ENCODE results near the gene RPS6KA1. TPM values are rescaled to one million over a fixed set of nuclear protein-coding genes. Genes with fewer than 3 reads are reported as not detected.

RPS6KA1 gene
- total RNA-seq, 1 experiment from 2014 or later: 26.9 TPM

DNA sequence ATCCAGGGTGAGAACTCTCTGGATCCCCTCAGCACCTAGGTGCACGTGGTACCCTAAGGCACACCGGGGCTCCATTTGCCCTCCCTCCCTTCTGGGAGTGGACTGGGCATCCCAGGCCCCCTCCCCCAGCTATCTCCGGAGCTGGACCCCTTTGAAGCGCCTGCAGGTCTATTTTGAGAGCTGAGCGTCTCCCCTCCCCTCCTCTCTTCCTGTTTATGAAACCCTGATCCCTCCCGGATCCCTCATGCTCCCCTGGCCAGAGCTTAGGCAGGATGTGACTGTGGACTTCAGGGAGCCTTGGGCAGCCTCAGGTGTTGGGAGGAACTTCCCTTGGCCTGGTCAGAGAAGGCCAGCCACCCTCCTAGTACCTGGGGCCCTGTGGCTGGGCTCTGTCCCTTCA lies 10.2 kb downstream of the RPS6KA1 start:
- intact Hi-C loops (cut with micrococcal nuclease; ENCODE audit: unreplicated experiment): no loop called here
- Mint-ChIP-seq H3K36me3 (ENCODE audit: insufficient read depth, unreplicated experiment) (peaks cover 19% of the 10 kb centered on the region), H3K4me1 (ENCODE audit: low read depth, unreplicated experiment) (no peaks in the 10 kb centered on the region), H3K27me3 (ENCODE audit: insufficient read depth, unreplicated experiment) (no peaks in the 10 kb centered on the region), H3K4me3 (ENCODE audit: unreplicated experiment) (no peak overlapping the region), H3K9me3 (ENCODE audit: unreplicated experiment) (no peaks in the 10 kb centered on the region), H3K27ac (ENCODE audit: unreplicated experiment) (no peak overlapping the region)
- Histone ChIP-seq H3K27me3 (replicated peaks; ENCODE audit: control insufficient read depth, insufficient read depth, low read length) (no peaks in the 10 kb centered on the region), H3K9me3 (no peaks in the 10 kb centered on the region), H3K4me1 (peaks cover 7% of the 10 kb centered on the region; the same call in 1 of the 2 replicates), H3K4me3 (ENCODE audit: low read depth, low read length) (no peak overlapping the region), H3K36me3 (ENCODE audit: control insufficient read depth, insufficient read depth, low read length) (peaks cover 2% of the 10 kb centered on the region; the same call in 1 of the 2 replicates)
- TF ChIP-seq, protein P1, sequence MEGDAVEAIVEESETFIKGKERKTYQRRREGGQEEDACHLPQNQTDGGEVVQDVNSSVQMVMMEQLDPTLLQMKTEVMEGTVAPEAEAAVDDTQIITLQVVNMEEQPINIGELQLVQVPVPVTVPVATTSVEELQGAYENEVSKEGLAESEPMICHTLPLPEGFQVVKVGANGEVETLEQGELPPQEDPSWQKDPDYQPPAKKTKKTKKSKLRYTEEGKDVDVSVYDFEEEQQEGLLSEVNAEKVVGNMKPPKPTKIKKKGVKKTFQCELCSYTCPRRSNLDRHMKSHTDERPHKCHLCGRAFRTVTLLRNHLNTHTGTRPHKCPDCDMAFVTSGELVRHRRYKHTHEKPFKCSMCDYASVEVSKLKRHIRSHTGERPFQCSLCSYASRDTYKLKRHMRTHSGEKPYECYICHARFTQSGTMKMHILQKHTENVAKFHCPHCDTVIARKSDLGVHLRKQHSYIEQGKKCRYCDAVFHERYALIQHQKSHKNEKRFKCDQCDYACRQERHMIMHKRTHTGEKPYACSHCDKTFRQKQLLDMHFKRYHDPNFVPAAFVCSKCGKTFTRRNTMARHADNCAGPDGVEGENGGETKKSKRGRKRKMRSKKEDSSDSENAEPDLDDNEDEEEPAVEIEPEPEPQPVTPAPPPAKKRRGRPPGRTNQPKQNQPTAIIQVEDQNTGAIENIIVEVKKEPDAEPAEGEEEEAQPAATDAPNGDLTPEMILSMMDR (IDR thresholded peaks at IDR 0.05; ENCODE audit: insufficient read depth in 1 of 2, low read depth in 1 of 2, low read length in 1 of 2, severe bottlenecking in 1 of 2, unreplicated experiment in 1 of 2): no peak
- ChIA-PET CTCF (no interaction called here), POLR2A (no interaction called here)
- no TSS peak for BruUV-seq (replicated peaks)
- DNase-seq: no peak

DNA sequence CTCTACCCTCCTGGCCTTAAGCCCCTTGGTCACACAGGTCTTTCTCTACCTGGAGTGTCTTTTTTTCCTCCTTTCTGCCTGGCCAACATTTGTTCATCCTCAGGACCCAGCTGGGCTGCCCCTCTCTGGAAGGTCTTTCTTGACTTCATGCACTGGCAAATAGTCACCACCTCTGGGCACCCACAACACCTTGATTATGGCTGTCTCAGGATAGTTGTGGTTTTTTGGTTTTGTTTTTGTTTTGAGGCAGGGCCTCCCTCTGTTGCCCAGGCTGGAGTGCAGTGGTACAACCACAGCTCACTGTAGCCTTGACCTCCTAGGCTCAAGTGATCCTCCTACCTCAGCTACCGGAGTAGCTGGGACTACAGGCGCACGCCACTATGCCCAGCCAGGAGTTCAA lies 10.8 kb downstream of the RPS6KA1 start:
- intact Hi-C loops (cut with micrococcal nuclease; ENCODE audit: unreplicated experiment): no loop called here
- Mint-ChIP-seq H3K36me3 (ENCODE audit: insufficient read depth, unreplicated experiment) (peaks cover 19% of the 10 kb centered on the region), H3K4me1 (ENCODE audit: low read depth, unreplicated experiment) (no peaks in the 10 kb centered on the region), H3K4me3 (ENCODE audit: unreplicated experiment) (no peak overlapping the region), H3K27me3 (ENCODE audit: insufficient read depth, unreplicated experiment) (no peaks in the 10 kb centered on the region), H3K27ac (ENCODE audit: unreplicated experiment) (no peak overlapping the region), H3K9me3 (ENCODE audit: unreplicated experiment) (no peaks in the 10 kb centered on the region)
- TF ChIP-seq, protein P1 (IDR thresholded peaks at IDR 0.05; ENCODE audit: insufficient read depth in 1 of 2, low read depth in 1 of 2, low read length in 1 of 2, severe bottlenecking in 1 of 2, unreplicated experiment in 1 of 2): no peak
- no TSS peak for BruUV-seq (replicated peaks)
- no peaks in the 10 kb centered on the region for H3K9me3 ChIP-seq
- no peaks in the 10 kb centered on the region for H3K27me3 ChIP-seq (replicated peaks; ENCODE audit: control insufficient read depth, insufficient read depth, low read length)
- ChIA-PET CTCF (no interaction called here), POLR2A (no interaction called here)
- H3K36me3 ChIP-seq (ENCODE audit: control insufficient read depth, insufficient read depth, low read length): peaks cover 2% of the 10 kb centered on the region; the same call in 1 of the 2 replicates
- H3K4me3 ChIP-seq (ENCODE audit: low read depth, low read length): no peak overlapping the region
- DNase-seq: no peak
- peaks cover 7% of the 10 kb centered on the region; the same call in 1 of the 2 replicates for H3K4me1 ChIP-seq

DNA sequence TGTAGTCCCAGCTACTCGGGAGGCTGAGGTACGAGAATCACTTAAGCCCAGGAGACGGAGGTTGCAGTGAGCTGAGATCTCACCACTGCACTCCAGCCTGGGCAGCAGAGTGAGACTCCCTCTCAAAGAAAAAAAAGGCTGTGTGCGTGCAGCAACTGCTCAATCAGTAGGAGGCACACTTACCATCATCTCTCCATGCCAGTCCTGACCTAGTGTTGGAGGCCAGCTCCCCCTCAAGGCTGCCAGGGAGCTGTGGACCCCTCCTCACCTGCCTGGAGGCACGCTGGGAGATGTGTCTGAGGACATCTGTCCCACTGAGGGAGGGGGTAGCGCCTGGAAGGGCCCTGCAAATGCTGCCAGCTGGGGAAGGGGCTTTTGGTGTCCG lies 11.9 kb downstream of the RPS6KA1 start:
- Histone ChIP-seq H3K4me1 (peaks cover 7% of the 10 kb centered on the region; the same call in 1 of the 2 replicates), H3K4me3 (ENCODE audit: low read depth, low read length) (no peak overlapping the region), H3K27me3 (replicated peaks; ENCODE audit: control insufficient read depth, insufficient read depth, low read length) (no peaks in the 10 kb centered on the region), H3K36me3 (ENCODE audit: control insufficient read depth, insufficient read depth, low read length) (peaks cover 2% of the 10 kb centered on the region; the same call in 1 of the 2 replicates), H3K9me3 (no peaks in the 10 kb centered on the region)
- CTCF ChIA-PET: no interaction called here
- intact Hi-C loops (cut with micrococcal nuclease; ENCODE audit: unreplicated experiment): no loop called here
- POLR2A ChIA-PET: no interaction called here
- TF ChIP-seq, protein P1 (IDR thresholded peaks at IDR 0.05; ENCODE audit: insufficient read depth in 1 of 2, low read depth in 1 of 2, low read length in 1 of 2, severe bottlenecking in 1 of 2, unreplicated experiment in 1 of 2): no peak
- Mint-ChIP-seq H3K4me3 (ENCODE audit: unreplicated experiment) (no peak overlapping the region), H3K36me3 (ENCODE audit: insufficient read depth, unreplicated experiment) (peaks cover 16% of the 10 kb centered on the region), H3K27me3 (ENCODE audit: insufficient read depth, unreplicated experiment) (no peaks in the 10 kb centered on the region), H3K4me1 (ENCODE audit: low read depth, unreplicated experiment) (no peaks in the 10 kb centered on the region), H3K27ac (ENCODE audit: unreplicated experiment) (no peak overlapping the region), H3K9me3 (ENCODE audit: unreplicated experiment) (no peaks in the 10 kb centered on the region)
- DNase-seq: no peak
- BruUV-seq (replicated peaks): no TSS peak
